SK-N-SH (cell line): ENCODE measurements around the gene MEGF6. TPM values are rescaled to one million over a fixed set of nuclear protein-coding genes. Genes with fewer than 3 reads are reported as not detected.

Source experiments
- CTCF ChIA-PET: fragments of 300-600, 350-600 bp; formaldehyde crosslinking; extraction: SDS; loops from one replicate; lab custom pipeline; 2021; lab: Yijun Ruan, JAX
- POLR2A ChIA-PET: fragments of 350-600 bp; sonication (Branson Sonifier 250); formaldehyde crosslinking; extraction: SDS; loops from one replicate; lab custom pipeline; 2020; ENCODE audit warnings: antibody characterized with exemption, inconsistent platforms; lab: Yijun Ruan, JAX
- DNase-seq: peaks from one replicate; pipeline ENCODE4 v3.0.0; 2012
- H2AFZ ChIP-seq: fragments of 200-600 bp; sonication (generic); 2 replicates; pipeline ENCODE4 v1.8.1; 2016; ENCODE audit warnings: antibody characterized with exemption, mild to moderate bottlenecking, low read depth
- H3F3A ChIP-seq: fragments of 200-600 bp; sonication (generic); replicated peaks from 2 replicates; pipeline ENCODE3; 2016; ENCODE audit warnings: antibody characterized with exemption, mild to moderate bottlenecking; ENCODE audit not compliant: insufficient read depth
- H3K27ac ChIP-seq, 2 experiments: fragments of 200-500 bp in 1 of 2; fragments of 200-600 bp in 1 of 2; sonication (Bioruptor generic) in 1 of 2; sonication (generic), shearing (Covaris generic) in 1 of 2; 2 replicates each; pipeline versions ENCODE4 v1.5.1 to v1.6.1; 2014 to 2016; ENCODE audit warnings: low read depth in 2 of 2, inconsistent platforms in 1 of 2, low read length in 1 of 2, mild to moderate bottlenecking in 1 of 2, mixed read lengths in 1 of 2
- H3K27me3 ChIP-seq: fragments of 200-600 bp; sonication (generic), shearing (Covaris generic); 2 replicates; pipeline ENCODE4 v1.6.1; 2016; ENCODE audit warnings: mixed run types; ENCODE audit not compliant: insufficient read depth
- H3K36me3 ChIP-seq, 2 experiments: fragments of 200-500 bp in 1 of 2; fragments of 200-600 bp in 1 of 2; sonication (Bioruptor generic) in 1 of 2; sonication (generic) in 1 of 2; replicated peaks in 1 of 2; 2 replicates each; pipeline versions ENCODE3 to v1.5.1; 2014 to 2016; ENCODE audit warnings: low read length in 1 of 2, mild to moderate bottlenecking in 1 of 2; ENCODE audit not compliant: insufficient read depth in 2 of 2, control insufficient read depth in 1 of 2
- H3K4me1 ChIP-seq, 2 experiments: fragments of 200-500 bp in 1 of 2; fragments of 200-600 bp in 1 of 2; sonication (Bioruptor generic) in 1 of 2; sonication (generic), shearing (Covaris generic) in 1 of 2; 2 replicates each; pipeline versions ENCODE4 v1.5.1 to v1.6.1; 2014 to 2016; ENCODE audit warnings: low read depth in 1 of 2, low read length in 1 of 2, mixed run types in 1 of 2; ENCODE audit not compliant: insufficient read depth in 2 of 2, control insufficient read depth in 1 of 2
- H3K4me2 ChIP-seq: fragments of 200-600 bp; sonication (generic), shearing (Covaris generic); 2 replicates; pipeline ENCODE4 v1.6.1; 2017; ENCODE audit warnings: mixed run types
- H3K4me3 ChIP-seq, 2 experiments: fragments of 200-500 bp in 1 of 2; fragments of 200-600 bp in 1 of 2; sonication (Bioruptor generic) in 1 of 2; sonication (generic), shearing (Covaris generic) in 1 of 2; 2 replicates each; pipeline versions ENCODE4 v1.5.1 to v1.8.1; 2014 to 2016; ENCODE audit warnings: low read depth in 2 of 2, inconsistent platforms in 1 of 2, low read length in 1 of 2, mild to moderate bottlenecking in 1 of 2, mixed read lengths in 1 of 2, moderate library complexity in 1 of 2
- H3K79me2 ChIP-seq: fragments of 200-600 bp; sonication (generic); 2 replicates; pipeline ENCODE4 v1.8.1; 2017; ENCODE audit warnings: mild to moderate bottlenecking; ENCODE audit not compliant: insufficient read depth
- H3K9ac ChIP-seq: fragments of 200-600 bp; sonication (generic); 2 replicates; pipeline ENCODE4 v1.6.1; 2017; ENCODE audit warnings: mixed run types
- H3K9me2 ChIP-seq: fragments of 200-600 bp; sonication (generic); 2 replicates; pipeline ENCODE4 v1.6.1; 2017; ENCODE audit warnings: mixed run types
- H3K9me3 ChIP-seq: fragments of 200-600 bp; sonication (generic); 2 replicates; pipeline ENCODE4 v1.6.1; 2017; ENCODE audit warnings: mixed run types, mild to moderate bottlenecking, moderate library complexity
- H4K20me1 ChIP-seq: fragments of 200-600 bp; sonication (generic); 2 replicates; pipeline ENCODE4 v1.6.1; 2017; ENCODE audit warnings: mild to moderate bottlenecking, mixed run types; ENCODE audit not compliant: insufficient read depth
- CHD2 ChIP-seq: fragments of 150-350 bp; IDR thresholded peaks from 2 replicates; pipeline ENCODE4 v1.6.1; 2018; ENCODE audit warnings: low read length; ENCODE audit not compliant: partially characterized antibody
- CTCF ChIP-seq: fragments of 200-600 bp; sonication (generic); IDR thresholded peaks from 2 replicates; pipeline ENCODE4 v1.6.1; 2017; ENCODE audit warnings: antibody characterized with exemption, mild to moderate bottlenecking, moderate library complexity
- GABPA ChIP-seq: IDR thresholded peaks from 2 replicates; pipeline ENCODE4 v1.4.0; 2012; ENCODE audit warnings: low read depth, mild to moderate bottlenecking
- JUND ChIP-seq: IDR thresholded peaks from 2 replicates; pipeline ENCODE4 v1.4.0; 2012
- MAX ChIP-seq: IDR thresholded peaks from 2 replicates; pipeline ENCODE4 v1.4.0; 2012; ENCODE audit warnings: low read depth
- MEF2A ChIP-seq: IDR thresholded peaks from 2 replicates; pipeline ENCODE4 v1.4.0; 2012; ENCODE audit warnings: low read depth, borderline replicate concordance
- NFIC ChIP-seq: IDR thresholded peaks from 2 replicates; pipeline ENCODE4 v1.4.0; 2012; ENCODE audit warnings: borderline replicate concordance
- NRF1 ChIP-seq: IDR thresholded peaks from 2 replicates; pipeline ENCODE4 v1.6.1; 2012; ENCODE audit warnings: low read depth, mild to moderate bottlenecking, low read length
- RAD21 ChIP-seq: IDR thresholded peaks from 2 replicates; pipeline ENCODE4 v1.6.1; 2012; ENCODE audit warnings: mild to moderate bottlenecking, low read length
- RFX5 ChIP-seq: IDR thresholded peaks from 2 replicates; pipeline ENCODE4 v1.6.1; 2012; ENCODE audit warnings: mild to moderate bottlenecking, improper control_type of control experiment, low read length
- RXRA ChIP-seq: IDR thresholded peaks from 2 replicates; pipeline ENCODE4 v1.4.0; 2012; ENCODE audit warnings: low read depth, mild to moderate bottlenecking, borderline replicate concordance
- SIN3A ChIP-seq: IDR thresholded peaks from 2 replicates; pipeline ENCODE4 v1.6.1; 2012; ENCODE audit warnings: low read depth, mild to moderate bottlenecking, low read length, moderate library complexity, borderline replicate concordance
- SMC3 ChIP-seq: IDR thresholded peaks from 2 replicates; pipeline ENCODE4 v1.6.1; 2012; ENCODE audit warnings: low read depth, low read length, improper control_type of control experiment
- TAF1 ChIP-seq: IDR thresholded peaks from 2 replicates; pipeline ENCODE4 v1.6.1; 2012; ENCODE audit warnings: low read depth, mild to moderate bottlenecking, low read length, moderate library complexity, borderline replicate concordance
- TEAD4 ChIP-seq: IDR thresholded peaks from 2 replicates; pipeline ENCODE4 v1.4.0; 2012; ENCODE audit warnings: mild to moderate bottlenecking, borderline replicate concordance; ENCODE audit not compliant: insufficient read depth
- USF1 ChIP-seq: IDR thresholded peaks from 2 replicates; pipeline ENCODE4 v1.4.0; 2012; ENCODE audit warnings: low read depth, borderline replicate concordance
- USF2 ChIP-seq: fragments of 150-350 bp; IDR thresholded peaks from 2 replicates; pipeline ENCODE4 v1.6.1; 2017; ENCODE audit warnings: antibody characterized with exemption, low read length, low read depth, borderline replicate concordance
- WGBS: methylation state at CpG from one replicate; pipeline ENCODE4 v1.1.6; 2017; ENCODE audit warnings: low lambda C conversion rate; 5-methylcytosine and 5-hydroxymethylcytosine counted together
- polyA plus RNA-seq, 3 experiments: library from polyadenylated mRNA; depleted of rRNA; stranded (reverse); fragments of >200 nt; gene quantifications; 2 replicates each; pipeline ENCODE4 v1.2.3, GENCODE V29; 2012

The MEGF6 gene
- polyA plus RNA-seq, 1 of the 3 experiments (the other 2 are of a cell fraction): 7.6 TPM

GRCh38 chr1:3461238-3461933, 149.9 kb downstream of the MEGF6 start:
- POLR2A ChIA-PET: no interaction called here
- no peaks in the 10 kb centered on the region for H3K36me3 ChIP-seq
- DNase-seq: no peak
- TF ChIP-seq SIN3A: no peak
- TF ChIP-seq CTCF: no peak
- no peak for TF ChIP-seq SMC3
- no peak for TF ChIP-seq TAF1
- TF ChIP-seq MEF2A: no peak
- no peak overlapping the region for H3K27ac ChIP-seq
- no peak overlapping the region for H3K9ac ChIP-seq
- H3K79me2 ChIP-seq: no peaks in the 10 kb centered on the region
- H3K4me1 ChIP-seq: peaks cover 0 to 29% of the 10 kb centered on the region in 2 experiments; a peak in 1 of 4 replicates
- H3K27me3 ChIP-seq: no peaks in the 10 kb centered on the region
- no peaks in the 10 kb centered on the region for H4K20me1 ChIP-seq
- H3K9me2 ChIP-seq: no peaks in the 10 kb centered on the region
- 82% methylated on average over 17 of the region's 30 CpGs for WGBS
- CTCF ChIA-PET: interaction anchor here (1.3 to 9.4 kb wide), 4 partner anchors 8 to 158 kb away, joined by 3 to 114 read pairs (median 10); partner anchors contain the start of gene ARHGEF16
- no peak overlapping the region for H3K4me3 ChIP-seq
- no peak overlapping the region for H2AFZ ChIP-seq
- no peak overlapping the region for H3K4me2 ChIP-seq
- no peaks in the 10 kb centered on the region for H3K9me3 ChIP-seq
- H3F3A ChIP-seq: no peaks in the 10 kb centered on the region

GRCh38 chr1:3460672-3461131, 150.6 kb downstream of the MEGF6 start:
- H2AFZ ChIP-seq: no peak overlapping the region
- 70% methylated on average over 6 of the region's 14 CpGs for WGBS
- H3K9ac ChIP-seq: no peak overlapping the region

More at GRCh38 chr1:3460672-3461131, 150.6 kb downstream of the MEGF6 start:
- H3K4me1 ChIP-seq: peaks cover 0 to 30% of the 10 kb centered on the region in 2 experiments; a peak in 1 of 4 replicates
- TF ChIP-seq NFIC (no peak), JUND (no peak), RFX5 (no peak), CHD2 (no peak), RAD21 (no peak), NRF1 (no peak), USF2 (no peak), TEAD4 (no peak), MEF2A (no peak), MAX (no peak), USF1 (no peak), RXRA (no peak), GABPA (no peak)
- no peak overlapping the region for H3K27ac ChIP-seq
- H3F3A ChIP-seq: no peaks in the 10 kb centered on the region
- no peaks in the 10 kb centered on the region for H3K9me3 ChIP-seq
- H3K9me2 ChIP-seq: no peaks in the 10 kb centered on the region
- no peaks in the 10 kb centered on the region for H3K27me3 ChIP-seq
- H3K36me3 ChIP-seq: no peaks in the 10 kb centered on the region
- CTCF ChIA-PET: interaction anchor here (1.3 to 9.4 kb wide), 2 partner anchors 7 to 158 kb away, joined by 6 to 114 read pairs; partner anchors contain the start of gene ARHGEF16
- H3K79me2 ChIP-seq: no peaks in the 10 kb centered on the region
- no peaks in the 10 kb centered on the region for H4K20me1 ChIP-seq
- no peak for DNase-seq
- H3K4me3 ChIP-seq: no peak overlapping the region
- POLR2A ChIA-PET: no interaction called here
- no peak overlapping the region for H3K4me2 ChIP-seq
